GM12801 (cell line): ENCODE results near the gene SLCO4A1.

ENCODE experiments used
- TF ChIP-seq, protein P1 (sequence below): IDR thresholded peaks from one replicate; pipeline ENCODE4 v1.5.1; 2011; ENCODE audit warnings: control low read depth; ENCODE audit not compliant: insufficient read length; ENCODE audit errors: extremely low read depth

The SLCO4A1 gene

DNA sequence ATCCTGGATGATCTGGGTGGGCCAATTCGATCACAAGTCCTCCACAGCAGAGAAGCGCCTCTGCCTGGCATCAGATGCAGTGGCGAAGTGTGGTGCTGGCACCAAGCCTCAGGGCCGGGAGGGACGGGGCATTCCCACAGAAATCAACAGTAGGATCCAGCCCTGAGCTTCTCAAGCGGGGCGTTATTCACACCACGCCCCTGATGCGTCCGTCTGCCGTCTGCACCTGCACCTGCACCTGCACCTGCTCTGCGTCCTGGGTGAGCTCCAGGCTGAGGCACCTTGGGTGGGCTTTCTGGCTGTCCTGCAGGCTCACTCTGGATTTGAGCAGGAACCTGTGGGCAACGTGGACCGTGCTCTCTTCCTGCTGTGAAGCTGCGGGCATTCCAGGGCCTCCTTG lies 52.6 kb downstream of the SLCO4A1 start:
- TF ChIP-seq, protein P1, sequence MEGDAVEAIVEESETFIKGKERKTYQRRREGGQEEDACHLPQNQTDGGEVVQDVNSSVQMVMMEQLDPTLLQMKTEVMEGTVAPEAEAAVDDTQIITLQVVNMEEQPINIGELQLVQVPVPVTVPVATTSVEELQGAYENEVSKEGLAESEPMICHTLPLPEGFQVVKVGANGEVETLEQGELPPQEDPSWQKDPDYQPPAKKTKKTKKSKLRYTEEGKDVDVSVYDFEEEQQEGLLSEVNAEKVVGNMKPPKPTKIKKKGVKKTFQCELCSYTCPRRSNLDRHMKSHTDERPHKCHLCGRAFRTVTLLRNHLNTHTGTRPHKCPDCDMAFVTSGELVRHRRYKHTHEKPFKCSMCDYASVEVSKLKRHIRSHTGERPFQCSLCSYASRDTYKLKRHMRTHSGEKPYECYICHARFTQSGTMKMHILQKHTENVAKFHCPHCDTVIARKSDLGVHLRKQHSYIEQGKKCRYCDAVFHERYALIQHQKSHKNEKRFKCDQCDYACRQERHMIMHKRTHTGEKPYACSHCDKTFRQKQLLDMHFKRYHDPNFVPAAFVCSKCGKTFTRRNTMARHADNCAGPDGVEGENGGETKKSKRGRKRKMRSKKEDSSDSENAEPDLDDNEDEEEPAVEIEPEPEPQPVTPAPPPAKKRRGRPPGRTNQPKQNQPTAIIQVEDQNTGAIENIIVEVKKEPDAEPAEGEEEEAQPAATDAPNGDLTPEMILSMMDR, result no peak

DNA sequence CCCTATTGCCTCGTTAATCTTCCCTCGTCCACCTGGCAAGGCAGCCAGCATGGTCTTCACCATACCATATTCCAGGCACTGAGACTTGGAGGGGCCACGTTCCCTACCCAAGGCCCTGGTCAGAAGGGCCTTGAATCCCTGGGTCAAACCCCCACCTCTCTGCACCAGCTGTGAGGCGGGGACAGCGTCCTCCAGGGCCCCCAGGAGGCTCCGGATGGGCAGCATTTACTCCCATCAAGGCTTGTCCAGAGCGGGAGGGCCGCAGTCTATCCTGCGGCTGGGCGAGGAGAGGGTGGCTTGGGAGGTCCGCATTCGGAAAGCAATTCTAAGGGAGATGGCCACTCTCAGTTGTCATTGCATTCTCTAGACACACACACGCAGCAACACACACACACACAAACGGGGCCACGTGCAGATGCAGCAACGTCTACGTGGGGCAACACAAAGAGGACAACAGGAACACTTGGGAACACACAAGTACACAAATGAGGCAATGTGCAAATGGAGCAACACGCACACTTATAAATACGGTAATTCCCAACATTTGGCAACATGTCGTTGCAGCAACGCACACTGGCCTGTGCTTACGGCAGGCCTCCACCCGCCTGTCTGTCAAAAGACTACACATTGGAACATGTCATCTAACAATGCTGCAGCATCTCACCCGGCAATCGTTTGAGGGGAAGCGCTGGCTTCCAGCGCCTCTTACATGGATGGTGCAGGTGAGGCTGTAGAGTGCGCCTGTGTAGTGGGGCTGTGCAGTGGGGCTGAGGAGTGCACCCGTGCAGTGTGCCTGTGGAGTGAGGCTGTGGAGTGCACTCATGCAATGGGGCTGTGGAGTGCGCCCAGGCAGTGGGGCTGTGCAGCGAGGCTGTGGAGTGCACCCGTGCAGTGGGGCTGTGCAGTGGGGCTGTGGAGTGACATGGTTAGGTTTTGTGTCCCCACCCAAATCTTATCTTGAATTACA lies 53.4 kb downstream of the SLCO4A1 start:
- TF ChIP-seq, protein P1, result no peak

DNA sequence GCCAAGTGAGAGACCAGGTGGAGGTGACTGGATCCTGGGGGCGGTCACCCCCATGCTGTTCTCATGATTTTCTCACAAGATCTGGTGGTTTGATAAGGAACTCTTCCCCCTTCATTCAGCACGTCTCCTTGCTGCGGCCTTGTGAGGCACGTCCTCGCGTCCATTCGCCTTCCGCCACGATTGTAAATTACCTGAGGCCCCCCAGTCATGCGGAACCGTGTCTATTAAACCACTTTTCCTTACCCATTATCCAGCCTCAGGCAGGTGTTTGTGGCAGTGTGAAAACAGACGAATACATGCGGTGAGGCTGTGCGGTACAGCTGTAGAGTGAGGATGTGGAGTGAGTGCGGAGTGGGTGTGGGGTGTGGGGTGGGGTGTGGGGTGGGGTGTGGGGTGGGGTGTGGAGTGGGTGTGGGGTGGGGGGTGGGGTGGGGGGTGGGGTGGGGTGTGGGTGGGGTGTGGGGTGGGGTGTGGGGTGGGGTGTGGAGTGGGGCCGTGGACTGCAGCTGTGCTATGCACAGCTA lies 54.2 kb downstream of the SLCO4A1 start:
- TF ChIP-seq, protein P1, result no peak

DNA sequence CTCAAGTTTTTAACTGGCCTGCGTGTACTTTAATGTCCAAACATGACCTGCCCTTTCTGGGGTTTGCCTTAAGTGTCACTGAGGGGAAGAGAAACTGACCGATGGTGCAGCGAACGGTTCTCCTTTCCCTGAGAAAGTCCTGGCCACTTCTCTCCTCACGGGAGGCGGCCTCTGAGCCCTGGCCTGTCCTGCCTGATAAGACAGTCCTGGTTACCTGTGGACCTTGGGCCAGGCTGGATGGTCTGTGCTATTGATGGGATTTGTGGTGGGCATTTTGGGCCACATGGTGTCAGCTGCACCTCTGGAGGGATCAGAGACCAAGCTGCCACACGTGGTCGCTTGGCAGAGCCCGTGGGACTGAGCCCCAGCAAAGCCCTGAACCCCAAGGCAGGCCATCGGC lies 54.7 kb downstream of the SLCO4A1 start:
- TF ChIP-seq, protein P1, result no peak

DNA sequence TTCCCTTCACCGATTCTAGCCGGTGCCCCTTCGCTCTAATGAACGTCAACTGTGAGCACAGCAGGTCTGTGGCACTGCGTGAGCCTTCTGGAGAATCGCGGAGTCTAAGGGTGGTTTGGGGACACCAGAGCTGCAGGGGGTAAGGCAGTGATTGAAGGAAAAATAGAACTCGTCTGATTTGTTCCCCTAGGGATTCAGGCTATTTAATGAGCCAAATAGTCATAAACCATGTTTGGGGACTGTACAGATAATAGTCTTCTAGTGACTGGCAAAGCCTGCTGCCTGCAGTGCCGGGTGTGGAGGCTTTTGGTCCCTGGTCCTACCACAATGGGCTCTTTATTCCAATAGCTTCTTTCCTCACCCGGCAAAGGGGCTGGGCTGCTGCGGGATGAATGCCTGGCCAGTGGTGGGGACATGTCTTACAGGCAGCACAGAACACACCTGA lies 55.2 kb downstream of the SLCO4A1 start:
- TF ChIP-seq, protein P1, result no peak

DNA sequence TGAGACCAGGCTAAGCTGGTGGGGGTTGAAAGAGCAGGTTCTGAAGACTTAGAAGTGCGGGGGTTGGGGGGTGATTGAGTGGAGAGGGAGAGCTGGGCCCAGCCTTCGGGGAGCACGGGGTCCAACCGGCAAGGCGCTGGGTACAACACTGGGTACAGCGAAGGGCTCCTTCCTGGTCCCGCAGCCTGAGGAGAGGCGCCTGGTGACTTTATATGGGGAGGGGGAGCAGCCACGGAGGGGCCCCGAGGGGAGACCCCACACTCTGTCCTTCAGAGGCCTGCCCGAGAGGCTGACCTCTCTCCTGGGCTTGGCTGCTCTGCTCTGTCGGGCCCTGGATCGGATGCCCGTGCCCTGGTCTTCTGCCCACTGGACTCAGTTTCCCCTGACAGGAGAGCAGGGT lies 55.9 kb downstream of the SLCO4A1 start:
- TF ChIP-seq, protein P1, result no peak

DNA sequence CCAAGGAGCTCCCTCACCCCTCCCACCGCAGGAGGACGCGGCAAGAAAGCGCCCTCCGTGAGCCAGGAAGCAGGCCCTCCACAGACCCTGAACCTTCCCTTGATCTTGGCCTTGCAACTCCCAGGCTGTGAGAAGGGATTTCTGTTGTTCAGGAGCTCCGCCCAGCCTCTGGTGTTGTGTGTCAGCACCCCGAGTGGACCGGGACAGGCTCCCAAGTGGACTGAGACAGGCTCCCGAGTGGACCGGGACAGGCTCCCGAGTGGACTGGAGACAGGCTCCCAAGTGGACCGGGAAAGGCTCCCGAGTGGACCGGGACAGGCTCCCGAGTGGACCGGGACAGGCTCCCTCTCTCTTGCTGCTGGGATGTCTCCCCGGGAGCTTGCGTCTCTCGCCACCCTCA lies 57.0 kb downstream of the SLCO4A1 start:
- TF ChIP-seq, protein P1, result no peak
